AG04450 (cell line): ENCODE data around the gene ZDHHC11. TPM values are rescaled to one million over a fixed set of nuclear protein-coding genes. Genes with fewer than 3 reads are reported as not detected.
"Not testable (repeated sequence)": the region's sequence is repeated elsewhere in the genome, so short reads cannot be mapped to it uniquely, and the experiment has no call there.

ENCODE experiments used
- CTCF ChIA-PET: fragments of 300-600, 350-600 bp; formaldehyde crosslinking; extraction: SDS; loops from one replicate; lab custom pipeline; 2022; ENCODE audit warnings: antibody characterized with exemption, inconsistent platforms; lab: Charles Lee
- POLR2A ChIA-PET: fragments of 350-600 bp; formaldehyde crosslinking; extraction: SDS; loops from one replicate; lab custom pipeline; 2021; ENCODE audit warnings: antibody characterized with exemption, inconsistent platforms; lab: Yijun Ruan, JAX
- DNase-seq: peaks from one replicate; pipeline ENCODE4 v3.0.0-alpha.2; 2011; ENCODE audit warnings: low read depth, low spot score
- H3K27ac ChIP-seq: one replicate; pipeline ENCODE4 v1.5.1; 2012; ENCODE audit warnings: low read depth, low read length, control low read depth
- H3K27me3 ChIP-seq: one replicate; pipeline ENCODE4 v1.6.0; 2012; ENCODE audit warnings: low read length; ENCODE audit not compliant: control insufficient read depth, insufficient read depth
- H3K4me3 ChIP-seq: 2 replicates; pipeline ENCODE4 v1.5.1; 2011; ENCODE audit warnings: mild to moderate bottlenecking, low read depth, low read length, control low read depth
- H3K9me3 ChIP-seq: 2 replicates; pipeline ENCODE4 v1.5.1; 2012; ENCODE audit warnings: low read length; ENCODE audit not compliant: control insufficient read depth, insufficient read depth
- CTCF ChIP-seq: IDR thresholded peaks from 2 replicates; pipeline ENCODE4 v1.5.1; 2011; ENCODE audit warnings: low read depth, low read length, control low read depth, inconsistent platforms
- polyA plus RNA-seq: library from polyadenylated mRNA; depleted of rRNA; stranded (reverse); fragments of >200 nt; gene quantifications from 2 replicates; pipeline ENCODE4 v1.2.3, GENCODE V29; 2011

Gene ZDHHC11
- polyA plus RNA-seq, 1 experiment, result 0.26 TPM

GRCh38 chr5:756171-756570 is 94.6 kb downstream of the ZDHHC11 start:
- TF ChIP-seq CTCF, result no peak
- POLR2A ChIA-PET, result no interaction called here

GRCh38 chr5:754143-754632 is 96.6 kb downstream of the ZDHHC11 start:
- POLR2A ChIA-PET, H3K4me3 ChIP-seq, DNase-seq, H3K9me3 ChIP-seq, H3K27ac ChIP-seq, CTCF ChIA-PET: not testable (repeated sequence)
- peaks cover 10% of the 10 kb centered on the region for H3K27me3 ChIP-seq

More at GRCh38 chr5:756171-756570, 94.6 kb downstream of the ZDHHC11 start:
- Histone ChIP-seq H3K27me3 (peaks cover 12% of the 10 kb centered on the region), H3K27ac (no peak overlapping the region), H3K4me3 (no peak overlapping the region), H3K9me3 (no peaks in the 10 kb centered on the region; the same call in 1 of the 2 replicates)
- CTCF ChIA-PET, result no interaction called here
- no peak for DNase-seq

GRCh38 chr5:753567-754142 is 97.1 kb downstream of the ZDHHC11 start:
- H3K9me3 ChIP-seq, H3K4me3 ChIP-seq, H3K27me3 ChIP-seq, H3K27ac ChIP-seq, POLR2A ChIA-PET, DNase-seq, CTCF ChIA-PET: not testable (repeated sequence)

- POLR2A ChIA-PET, DNase-seq, H3K9me3 ChIP-seq, H3K27me3 ChIP-seq, H3K27ac ChIP-seq, CTCF ChIA-PET, H3K4me3 ChIP-seq: not testable (repeated sequence)
Observed at GRCh38 chr5:752532-753115, 98.2 kb downstream of the ZDHHC11 start.

GRCh38 chr5:751992-752391 is 98.8 kb downstream of the ZDHHC11 start:
- H3K27me3 ChIP-seq, DNase-seq, H3K4me3 ChIP-seq, POLR2A ChIA-PET, CTCF ChIA-PET, H3K9me3 ChIP-seq, H3K27ac ChIP-seq: not testable (repeated sequence)

- no peak for TF ChIP-seq CTCF
- POLR2A ChIA-PET, result no interaction called here
- CTCF ChIA-PET, result no interaction called here
- H3K27me3 ChIP-seq, result no peaks in the 10 kb centered on the region
- no peak overlapping the region for H3K27ac ChIP-seq
- no peak overlapping the region for H3K4me3 ChIP-seq
- H3K9me3 ChIP-seq, result no peaks in the 10 kb centered on the region; the same call in 1 of the 2 replicates
- DNase-seq, result no peak
Observed at GRCh38 chr5:751496-751895, 99.3 kb downstream of the ZDHHC11 start.

- CTCF ChIA-PET, H3K27me3 ChIP-seq, POLR2A ChIA-PET: not testable (repeated sequence)
Observed at GRCh38 chr5:750226-750625, 100.6 kb downstream of the ZDHHC11 start.

More at GRCh38 chr5:750226-750625, 100.6 kb downstream of the ZDHHC11 start:
- not testable (repeated sequence) for H3K27ac ChIP-seq, H3K4me3 ChIP-seq, DNase-seq, H3K9me3 ChIP-seq
